ENCODE data around the gene PWWP2B.

DNA sequence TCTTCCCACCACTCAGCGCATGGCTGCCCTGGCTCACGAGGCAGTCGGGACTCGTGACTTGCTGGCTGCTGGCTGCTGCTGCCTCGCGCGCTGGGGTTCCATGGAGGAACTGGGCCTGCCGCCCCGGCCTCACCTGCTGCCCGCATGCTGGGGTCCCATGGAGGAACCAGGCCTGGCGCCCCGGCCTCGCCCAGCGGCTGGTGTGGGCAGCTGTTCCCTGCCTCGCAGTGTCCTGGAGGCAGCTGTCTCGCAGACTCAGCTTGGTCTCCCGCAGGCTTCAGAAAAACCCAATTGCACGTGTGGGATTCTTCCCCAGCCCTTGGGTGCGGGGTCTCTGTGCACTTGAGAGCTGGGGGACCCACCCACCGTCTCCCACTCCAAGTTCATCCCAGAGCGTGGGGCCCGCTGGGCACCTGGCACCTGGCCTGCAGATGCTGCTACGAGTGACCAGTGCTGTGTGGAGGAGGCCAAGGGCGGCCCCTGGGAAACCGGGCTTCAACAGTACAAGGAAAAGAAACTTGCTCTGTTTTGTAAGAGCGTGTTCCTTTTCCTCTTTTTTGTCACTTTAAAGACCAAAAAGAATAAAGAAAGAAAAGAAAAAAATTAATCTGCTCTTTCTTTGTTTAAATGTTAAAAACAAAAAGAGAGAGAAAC is 20.4 kb downstream of the PWWP2B start:
- TF ChIP-seq ZFP36 (IDR thresholded peaks at IDR 0.05; ENCODE audit: borderline replicate concordance, partially characterized antibody) (no peak), HOXB5 (CRISPR knock-in tag; IDR thresholded peaks at IDR 0.05) (no peak), CTCF (IDR thresholded peaks at IDR 0.05) (no peak), CHD4 (IDR thresholded peaks at IDR 0.05; ENCODE audit: borderline replicate concordance) (no peak)
